NCI-H2196 treated with DMSO at 0.1 percent for 48 hours (cell line): ENCODE results near the gene KLHL40.

Experiments used
- DNase-seq: peaks from one replicate; lab custom pipeline; 2025; ENCODE audit not compliant: unreplicated experiment; lab: John Stamatoyannopoulos, UW

Gene KLHL40

GRCh38 chr3:42690191-42690590, 4.9 kb downstream of the KLHL40 start:
- no peak for DNase-seq

- DNase-seq: no peak
Observed at GRCh38 chr3:42690766-42691680, 5.7 kb downstream of the KLHL40 start.

- DNase-seq: no peak
Observed at GRCh38 chr3:42691816-42692666, 6.7 kb downstream of the KLHL40 start.

DNA sequence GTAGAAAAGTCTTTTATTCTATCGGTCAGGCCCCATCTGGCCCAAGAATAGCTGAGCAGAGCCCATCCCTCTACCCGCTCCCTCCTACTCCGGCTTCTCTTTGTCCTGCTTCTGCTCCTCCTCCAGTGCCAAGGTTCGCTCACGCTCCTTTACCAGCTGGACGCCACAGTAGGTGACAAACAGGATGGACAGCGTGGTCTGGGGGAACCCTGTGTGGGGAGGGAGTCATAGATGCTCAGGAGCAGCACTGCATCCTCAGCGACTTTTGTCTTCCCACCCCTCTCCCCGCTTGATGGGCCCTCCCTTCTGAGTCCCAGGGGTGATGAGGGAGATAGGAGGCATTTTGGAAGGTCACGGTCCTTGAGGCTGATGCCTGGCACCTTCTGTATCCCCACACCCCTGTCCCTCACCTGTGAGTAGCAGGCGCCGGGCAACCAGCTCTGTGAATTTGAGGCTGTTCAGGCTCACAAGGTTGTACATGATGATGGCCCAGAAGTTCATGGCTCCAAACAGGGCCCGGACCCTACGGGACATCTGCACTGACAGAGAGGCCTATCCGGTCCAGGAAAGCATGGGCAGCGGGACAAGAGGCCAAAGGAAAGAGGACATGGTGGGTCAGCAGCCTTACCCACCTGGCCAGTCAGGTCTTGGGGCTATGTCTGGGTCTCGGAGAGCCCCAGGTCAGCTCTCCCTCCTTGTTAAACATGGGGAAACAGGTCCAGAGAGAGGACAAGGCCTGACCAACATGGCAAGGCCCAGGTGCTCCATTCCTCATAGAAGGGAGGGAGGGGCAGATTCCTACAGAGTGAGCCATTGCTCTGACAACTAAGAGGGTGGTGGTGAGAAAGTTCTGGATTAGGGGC, 7.6 kb downstream of the KLHL40 start:
- no peak for DNase-seq

- DNase-seq: no peak
Observed at GRCh38 chr3:42693530-42693930, 8.2 kb downstream of the KLHL40 start.

- DNase-seq: no peak
Observed at GRCh38 chr3:42694366-42694765, 9.0 kb downstream of the KLHL40 start.

DNA sequence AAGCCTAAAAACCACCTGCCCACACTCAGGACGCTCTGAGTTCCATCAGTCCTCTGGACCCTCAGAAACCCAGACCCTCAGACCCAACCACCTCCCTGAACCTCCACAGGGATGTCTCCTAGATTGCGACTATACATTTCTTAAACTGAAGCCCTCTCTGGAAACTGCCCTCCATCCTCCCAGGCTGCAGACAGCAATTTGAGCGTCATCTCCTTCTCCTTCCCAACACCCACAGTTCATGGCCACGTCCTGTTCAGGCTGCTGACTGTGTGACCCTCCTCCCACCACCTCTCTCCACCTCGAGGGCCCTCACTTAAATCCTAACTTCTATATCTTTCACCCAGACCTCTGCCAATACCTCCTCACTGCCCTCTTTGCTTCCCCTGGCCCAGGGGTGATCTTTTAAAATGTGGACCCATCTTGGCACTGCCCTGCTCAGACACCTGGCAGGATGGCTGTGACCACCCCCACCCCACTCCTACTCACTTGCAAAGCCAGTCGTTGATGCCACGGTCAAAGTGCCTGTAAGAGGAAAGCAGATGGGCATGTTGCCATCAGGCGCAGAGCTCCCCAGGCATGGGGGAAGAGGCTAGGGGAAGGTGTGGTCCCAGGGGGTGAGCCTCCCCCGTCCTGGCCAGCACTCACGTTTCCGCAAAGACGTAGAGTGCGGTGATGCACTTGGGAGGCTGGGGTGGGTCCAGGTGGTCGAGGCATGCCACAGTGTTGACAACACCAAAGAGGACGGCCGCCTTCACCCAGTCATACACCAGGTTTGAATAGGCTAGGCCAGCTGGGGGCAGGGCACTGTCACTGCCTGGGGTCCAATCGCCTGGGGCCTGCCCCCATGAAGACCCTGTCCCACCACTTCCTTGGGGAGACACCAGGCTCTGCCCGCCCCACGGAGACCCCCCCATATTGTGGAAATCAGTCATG, 11.3 kb downstream of the KLHL40 start:
- no peak for DNase-seq

- no peak for DNase-seq
Observed at GRCh38 chr3:42697289-42698051, 12.1 kb downstream of the KLHL40 start.

DNA sequence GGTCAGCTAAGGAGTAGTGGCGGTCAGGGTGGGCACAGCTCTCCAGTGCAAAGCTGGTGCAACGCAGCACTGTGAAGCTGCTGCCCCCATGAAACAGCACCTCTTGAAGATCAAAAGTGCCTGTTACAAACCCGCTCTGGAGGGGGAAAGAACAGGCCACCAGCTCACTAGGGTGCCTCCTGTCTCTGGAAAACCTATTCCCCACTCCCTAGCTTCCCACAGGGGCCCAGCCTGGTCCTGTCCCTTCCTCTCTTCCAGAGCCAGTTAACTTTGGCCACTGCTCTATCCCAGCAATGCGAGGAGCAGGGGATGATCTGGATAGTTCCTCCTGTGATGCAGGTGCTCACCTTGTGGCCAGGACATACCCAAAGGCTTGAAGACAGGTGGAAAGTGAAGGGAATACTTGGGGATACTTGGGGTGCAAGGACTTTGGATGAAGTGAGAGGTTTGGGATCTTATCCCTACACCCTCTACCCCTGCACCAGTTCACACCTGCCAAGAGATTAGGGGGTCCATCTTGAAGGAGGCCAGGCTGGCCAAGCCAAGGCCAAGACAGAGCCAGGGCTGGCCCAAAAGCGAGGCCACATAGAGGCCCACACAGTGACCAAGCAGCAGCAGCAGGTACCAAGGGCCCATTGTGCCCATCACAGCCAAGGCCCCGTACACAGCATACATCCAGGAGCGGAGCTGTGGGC, 13.0 kb downstream of the KLHL40 start:
- DNase-seq: no peak

DNA sequence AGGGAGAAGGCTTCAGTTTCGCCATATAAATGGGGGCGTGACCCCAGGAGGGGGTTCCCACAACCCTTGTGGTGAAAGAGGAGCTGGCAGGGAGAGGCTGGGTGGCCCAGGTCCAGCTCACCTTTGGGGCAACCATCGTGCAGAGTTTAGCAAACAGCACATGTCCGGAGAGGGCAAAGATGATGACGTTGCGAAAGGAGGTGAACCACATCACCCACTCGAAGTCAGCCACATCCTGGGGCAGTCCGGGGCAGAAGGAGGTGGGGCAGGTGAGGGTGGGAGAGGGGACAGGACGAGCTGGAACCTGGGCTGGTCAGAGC, 13.5 kb downstream of the KLHL40 start:
- no peak for DNase-seq

GRCh38 chr3:42699511-42699971, 14.2 kb downstream of the KLHL40 start:
- no peak for DNase-seq

DNA sequence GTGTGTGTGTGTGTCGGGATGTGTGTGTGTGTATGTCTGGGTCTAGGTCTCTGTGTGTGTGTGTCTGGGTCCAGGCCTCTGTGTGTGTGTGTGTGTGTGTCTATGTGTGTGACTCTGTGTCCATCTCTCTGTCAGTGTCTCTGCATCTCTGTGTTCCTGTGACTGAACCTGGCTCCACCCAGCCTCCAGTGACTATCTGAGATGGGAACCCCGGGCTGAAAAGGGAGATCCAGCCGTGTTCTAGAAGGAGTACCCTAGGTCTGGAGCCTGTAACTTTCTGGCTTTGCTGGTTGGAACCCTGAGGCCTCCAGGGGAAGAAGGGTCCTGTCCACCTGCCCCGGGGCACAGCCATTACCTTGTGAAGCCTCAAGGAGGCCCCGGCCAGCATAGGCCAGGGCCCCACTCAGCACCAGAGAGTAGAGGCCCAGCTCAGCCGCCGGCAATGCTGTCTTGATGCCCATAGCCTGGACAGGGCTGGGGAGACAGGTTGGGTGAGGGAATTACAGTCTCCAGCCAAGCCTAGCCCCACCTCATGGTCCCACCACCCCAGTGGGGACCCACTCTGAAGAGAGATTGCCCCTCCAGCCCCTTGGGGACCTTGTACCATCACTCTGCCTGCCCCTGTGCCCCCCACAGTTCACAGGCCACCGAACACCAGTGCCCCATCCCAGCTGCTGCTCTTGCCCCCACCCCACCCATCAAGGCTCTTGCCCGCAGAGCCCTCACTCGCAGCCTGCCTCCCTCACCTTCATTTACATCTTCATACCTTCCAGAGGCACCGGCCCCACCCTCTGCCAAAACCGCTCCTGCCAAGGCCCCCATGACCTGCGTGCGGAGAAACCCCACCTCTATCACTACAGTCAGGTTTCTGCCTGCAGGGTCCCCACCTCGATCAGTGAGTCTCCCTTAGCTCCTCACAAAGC, 15.3 kb downstream of the KLHL40 start:
- DNase-seq: no peak

GRCh38 chr3:42701371-42702065, 16.2 kb downstream of the KLHL40 start:
- no peak for DNase-seq

DNA sequence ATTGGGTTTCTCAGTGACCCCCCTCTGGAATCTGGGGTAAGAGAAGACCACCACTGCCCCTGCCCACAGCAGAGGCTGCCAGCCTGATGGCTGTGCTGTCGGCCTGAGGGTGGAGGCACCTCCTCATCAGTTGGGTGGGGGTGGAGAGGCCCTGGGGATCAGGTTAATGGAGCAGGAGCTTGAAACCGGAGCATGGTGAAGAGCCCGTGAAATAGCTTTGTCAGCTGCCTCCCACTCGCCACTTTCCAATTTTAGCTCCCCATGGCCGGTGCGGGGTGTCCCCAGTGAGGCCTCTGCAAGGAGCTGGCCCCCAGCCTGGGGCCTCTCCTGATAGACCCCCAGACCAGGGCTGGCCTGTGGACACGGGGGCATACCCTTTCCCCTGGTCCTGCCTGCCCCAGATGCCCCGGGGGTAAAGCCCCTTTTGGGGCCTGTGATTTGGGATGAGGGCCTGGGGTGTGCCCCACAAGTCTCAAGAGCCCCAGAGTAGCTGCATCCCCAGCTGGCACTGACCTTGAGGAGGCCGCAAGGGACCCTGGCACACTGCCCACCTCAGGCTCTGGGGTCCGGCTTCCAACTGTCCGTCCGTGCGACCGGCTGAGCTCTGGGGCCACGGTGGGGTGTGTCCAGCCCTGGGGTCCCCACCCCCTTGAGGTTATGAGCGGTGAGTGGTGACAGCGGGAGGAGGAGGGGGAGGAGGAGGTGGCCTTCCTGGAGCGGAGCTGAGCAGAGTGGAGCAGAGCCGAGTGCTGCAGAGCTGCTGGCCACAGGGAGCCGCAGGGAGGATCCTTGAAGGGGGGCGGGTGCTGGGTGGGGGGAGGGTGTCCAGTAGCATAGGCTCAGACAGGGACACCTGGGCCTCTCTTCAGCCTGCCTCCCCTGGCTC, 17.0 kb downstream of the KLHL40 start, which contains the start of gene HHATL:
TSS of gene HHATL (minus strand) at position 733 of the 886 bp plus-strand sequence. CDS start 1,972 bp downstream, outside the sequence.
- DNase-seq: no peak

DNA sequence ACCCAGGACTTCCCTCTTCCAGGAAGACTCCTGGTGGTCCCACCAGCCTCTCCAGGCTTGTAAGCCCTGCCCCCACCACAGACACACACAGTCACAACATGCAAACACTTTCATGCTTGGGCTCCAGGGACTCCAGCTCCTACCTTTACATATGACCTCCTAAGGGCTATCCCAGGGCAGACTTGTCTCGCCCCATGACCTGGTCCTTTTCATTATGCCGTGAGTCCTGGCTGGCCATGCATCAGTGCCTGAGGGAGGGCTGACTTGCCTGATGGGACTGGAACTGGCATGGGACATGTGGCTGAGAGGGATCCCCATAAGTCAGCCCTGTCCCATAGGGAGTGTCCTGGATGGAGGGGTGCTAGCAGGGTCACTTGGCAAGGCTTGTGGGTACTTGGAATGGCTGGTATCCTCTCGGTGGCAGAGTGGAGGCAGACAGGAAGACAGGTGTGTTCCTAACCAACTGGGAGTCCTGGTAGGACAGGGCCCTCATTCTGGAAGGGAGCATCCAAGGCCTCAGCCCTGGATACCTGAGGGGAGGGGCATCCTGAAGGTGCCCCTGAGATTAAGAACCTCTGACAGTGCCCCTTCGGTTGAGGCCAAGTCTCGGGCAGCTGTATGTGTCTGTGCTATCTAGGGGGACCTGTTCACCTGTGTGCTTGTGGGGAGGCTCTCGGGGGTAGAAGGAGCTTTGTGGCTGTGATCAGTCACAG, 17.8 kb downstream of the KLHL40 start:
- DNase-seq: no peak
